K562 (cell line): ENCODE data around the gene SIK3. TPM values are rescaled to one million over a fixed set of nuclear protein-coding genes. Genes with fewer than 3 reads are reported as not detected.

Experiments
- ATAC-seq: fragments of 200-7000 bp; cut with Tn5 transposase; 3 replicates; pipeline ENCODE4 v1.9.1; 2020; ENCODE audit warnings: moderate library complexity
- BruUV-seq: library from RNA; stranded (reverse); fragments of 400-500 nt; replicated peaks from 2 replicates; lab custom pipeline; 2021; lab: Mats Ljungman, UMichigan
- CTCF ChIA-PET: fragments of 300-600 bp; formaldehyde crosslinking; extraction: SDS; loops from one replicate; lab custom pipeline; 2021; ENCODE audit warnings: low intra/inter-chr PET ratio; lab: Yijun Ruan, JAX
- POLR2A ChIA-PET: fragments of 300-600, 350-650 bp; sonication (Branson Sonifier 250); formaldehyde crosslinking; extraction: SDS; loops from one replicate; lab custom pipeline; 2021; ENCODE audit warnings: antibody characterized with exemption, inconsistent platforms; lab: Yijun Ruan, JAX
- DNase-seq, 4 experiments: peaks; one replicate each; pipeline versions ENCODE4 v3.0.0 to v3.0.0-alpha.2; 2011 to 2018; ENCODE audit warnings: low spot score in 3 of 4, mixed read lengths in 3 of 4; ENCODE audit errors: extremely low read depth in 1 of 4
- FAIRE-seq: peaks from 2 replicates; lab custom pipeline; 2011; peaks lifted over from hg19 to GRCh38; lab: Jason Lieb, UNC
- H2AFZ ChIP-seq: 2 replicates; pipeline ENCODE4 v1.6.0; 2011; ENCODE audit warnings: low read depth, low read length, control low read depth, inconsistent platforms
- H3K27ac ChIP-seq: fragments of 200-600 bp; 3 replicates; pipeline ENCODE4 v1.8.0; 2011; ENCODE audit warnings: low read depth, mild to moderate bottlenecking, control low read depth, inconsistent platforms, low read length, moderate library complexity, mixed read lengths; ENCODE audit errors: extremely low read depth
- H3K27me3 ChIP-seq, 2 experiments: fragments of 300-600 bp in 1 of 2; 2 replicates in 1 of 2; 3 replicates in 1 of 2; pipeline versions ENCODE4 v1.6.0 to v1.8.0; 2011; ENCODE audit warnings: inconsistent platforms in 2 of 2, low read length in 2 of 2, mild to moderate bottlenecking in 1 of 2, mixed read lengths in 1 of 2, moderate library complexity in 1 of 2; ENCODE audit not compliant: control insufficient read depth in 2 of 2, insufficient read depth in 2 of 2
- H3K36me3 ChIP-seq: fragments of 300-600 bp; 3 replicates; pipeline ENCODE4 v1.8.0; 2011; ENCODE audit warnings: mild to moderate bottlenecking, low read length, inconsistent platforms; ENCODE audit not compliant: control insufficient read depth, insufficient read depth
- H3K4me1 ChIP-seq, 2 experiments: fragments of 200-600 bp in 1 of 2; replicated peaks in 1 of 2; 2 replicates in 1 of 2; 3 replicates in 1 of 2; pipeline versions ENCODE4 v1.5.1 to v1.8.0; 2011; ENCODE audit warnings: inconsistent platforms in 2 of 2, low read length in 2 of 2, mild to moderate bottlenecking in 1 of 2, mixed read lengths in 1 of 2, moderate library complexity in 1 of 2; ENCODE audit not compliant: control insufficient read depth in 2 of 2, insufficient read depth in 2 of 2
- H3K4me2 ChIP-seq: 2 replicates; pipeline ENCODE4 v1.6.1; 2011; ENCODE audit warnings: low read length, control low read depth, inconsistent platforms, mixed read lengths; ENCODE audit not compliant: insufficient read depth
- H3K4me3 ChIP-seq: fragments of 200-600 bp; sonication (generic), shearing (Covaris generic); 2 replicates; pipeline ENCODE4 v1.5.1; 2016; ENCODE audit warnings: control low read depth, inconsistent platforms
- H3K79me2 ChIP-seq: fragments of 200-600 bp; 3 replicates; pipeline ENCODE4 v1.8.0; 2011; ENCODE audit warnings: low read length, inconsistent platforms; ENCODE audit not compliant: control insufficient read depth, insufficient read depth
- H3K9ac ChIP-seq, 2 experiments: 2 replicates each; pipeline versions ENCODE4 v1.6.0 to v1.6.1; 2011; ENCODE audit warnings: low read depth in 2 of 2, low read length in 2 of 2, control low read depth in 1 of 2, inconsistent platforms in 1 of 2, mild to moderate bottlenecking in 1 of 2, mixed read lengths in 1 of 2; ENCODE audit not compliant: insufficient read depth in 1 of 2
- H3K9me1 ChIP-seq: one replicate; pipeline ENCODE4 v1.6.0; 2011; ENCODE audit warnings: inconsistent platforms, mild to moderate bottlenecking, low read length, moderate library complexity; ENCODE audit not compliant: control insufficient read depth, insufficient read depth
- H3K9me3 ChIP-seq: replicated peaks from 2 replicates; pipeline ENCODE4 v1.5.1; 2011; ENCODE audit warnings: low read depth, low read length, inconsistent platforms; ENCODE audit not compliant: control insufficient read depth, insufficient read depth
- H4K20me1 ChIP-seq: replicated peaks from 2 replicates; pipeline ENCODE4 v1.6.1; 2011; ENCODE audit warnings: low read length, inconsistent platforms, mixed read lengths; ENCODE audit not compliant: control insufficient read depth, insufficient read depth
- EWSR1 ChIP-seq: fragments of 450-650 bp; IDR thresholded peaks from 2 replicates; pipeline ENCODE4 v1.6.1; 2018; ENCODE audit warnings: borderline replicate concordance, mild to moderate bottlenecking, low read depth, moderate library complexity; ENCODE audit not compliant: partially characterized antibody
- HMG20B ChIP-seq: fragments of 250-450 bp; sonication (Bioruptor Pico); IDR thresholded peaks from 2 replicates; pipeline ENCODE4 v1.5.0; 2021; ENCODE audit warnings: mild to moderate bottlenecking
- NCOR1 ChIP-seq: fragments of 450-650 bp; IDR thresholded peaks from 2 replicates; pipeline ENCODE4 v1.6.1; 2016; ENCODE audit warnings: mild to moderate bottlenecking, moderate library complexity
- NFRKB ChIP-seq: fragments of 450-650 bp; IDR thresholded peaks from 2 replicates; pipeline ENCODE4 v1.6.1; 2016; ENCODE audit warnings: low read depth
- NR4A1 ChIP-seq, 2 experiments: fragments of 250-450 bp in 1 of 2; fragments of 450-650 bp in 1 of 2; sonication (Bioruptor Pico) in 1 of 2; IDR thresholded peaks; 2 replicates each; pipeline versions ENCODE4 v1.4.0 to v1.6.1; 2016 to 2020; ENCODE audit warnings: mild to moderate bottlenecking in 2 of 2, missing compliant biosample characterization in 1 of 2, missing genetic modification characterization in 1 of 2, moderate library complexity in 1 of 2
- U2AF2 ChIP-seq: fragments of 200-400 bp; formaldehyde crosslinking; optimal IDR thresholded peaks from 2 replicates; pipeline ENCODE3; 2017; ENCODE audit warnings: low read depth, mild to moderate bottlenecking, low read length
- ZBTB40 ChIP-seq, 2 experiments: fragments of 450-650 bp in 1 of 2; sonication (generic) in 1 of 2; formaldehyde crosslinking in 1 of 2; IDR thresholded peaks; 2 replicates each; pipeline versions ENCODE4 v1.7.1 to v1.9.0; 2016 to 2022; ENCODE audit warnings: inconsistent platforms in 1 of 2, mild to moderate bottlenecking in 1 of 2, missing genetic modification reagents in 1 of 2
- ZNF431 ChIP-seq: sonication (generic); formaldehyde crosslinking; IDR thresholded peaks from 2 replicates; pipeline ENCODE4 v1.8.0; 2022; ENCODE audit warnings: mild to moderate bottlenecking, missing genetic modification reagents
- ZNF668 ChIP-seq: fragments of 250-450 bp; sonication (Bioruptor Pico); IDR thresholded peaks from 2 replicates; pipeline ENCODE4 v1.8.0; 2022; ENCODE audit warnings: mild to moderate bottlenecking, inconsistent platforms
- ZNF785 ChIP-seq: fragments of 250-450 bp; sonication (Bioruptor Pico); IDR thresholded peaks from 2 replicates; pipeline ENCODE4 v1.4.0; 2020; ENCODE audit warnings: mild to moderate bottlenecking
- WGBS: fragments of 100-300 bp; shearing (Covaris generic); methylation state at CpG from one replicate; pipeline ENCODE4 v1.1.6; 2016; ENCODE audit warnings: low coverage, mixed read lengths; ENCODE audit not compliant: insufficient coverage; ENCODE audit errors: missing lambda C conversion rate; 5-methylcytosine and 5-hydroxymethylcytosine counted together
- in situ Hi-C: fragments of 300-500 bp; cut with MboI; formaldehyde crosslinking; loops from 4 replicates; pipeline ENCODE4 v1.15.0; 2018; ENCODE audit warnings: inconsistent platforms, mixed read lengths
- intact Hi-C: fragments of 100-400 bp; cut with micrococcal nuclease; formaldehyde crosslinking; loops from 2 replicates; pipeline ENCODE4 v1.14.2; 2022
- polyA plus RNA-seq, 8 experiments: library from polyadenylated mRNA; depleted of rRNA in 4 of 8; stranded (reverse) in 5 of 8; unstranded in 3 of 8; fragments of >200 nt; fragmentation: Nextera tagmentation in 2 of 8; fragmentation: Illumina TruSeq in 1 of 8; extraction: Ambion mirVana in 2 of 8; extraction: Trizol in 1 of 8; gene quantifications; 2 replicates each; pipeline versions ENCODE4 v1.2.1 to v1.2.3, GENCODE V29; 2011 to 2014; ENCODE audit warnings: inconsistent platforms in 1 of 8, missing spikeins in 1 of 8
- total RNA-seq, 7 experiments: library from RNA; depleted of rRNA in 6 of 7; stranded (reverse); fragments of >200 nt in 6 of 7; fragmentation: Illumina TruSeq in 2 of 7; extraction: Trizol in 2 of 7; gene quantifications; 2 replicates each; pipeline versions ENCODE4 v1.2.1 to v1.2.3, GENCODE V29; 2011 to 2021; ENCODE audit warnings: low replicate concordance in 1 of 7

The SIK3 gene
- total and polyA plus RNA-seq, 9 of the 15 experiments (the other 6 are each of a cell fraction or from before 2014, with no cell fraction given) = 1.6 to 21.6 (median 8.0) TPM

- no TSS peak for BruUV-seq
- CTCF ChIA-PET = no interaction called here
- intact Hi-C loops = no loop called here
- Histone ChIP-seq H3K9ac (no peak overlapping the region), H3K36me3 (no peaks in the 10 kb centered on the region), H3K79me2 (no peaks in the 10 kb centered on the region), H3K27ac (no peak overlapping the region), H3K4me3 (no peak overlapping the region), H3K9me3 (no peaks in the 10 kb centered on the region), H2AFZ (no peak overlapping the region), H3K4me1 (peaks cover 8 to 29% of the 10 kb centered on the region in 2 experiments; a peak in 4 of 5 replicates), H3K9me1 (no peaks in the 10 kb centered on the region), H3K27me3 (peaks cover 0 to 4% of the 10 kb centered on the region in 2 experiments; a peak in 2 of 5 replicates), H4K20me1 (no peaks in the 10 kb centered on the region), H3K4me2 (no peak overlapping the region)
- ATAC-seq (no peak), FAIRE-seq (no peak), DNase-seq (no peak)
- in situ Hi-C loops = no loop called here
- WGBS = 36% methylated on average over 5 of the region's 6 CpGs
- POLR2A ChIA-PET = no interaction called here
- no peak for TF ChIP-seq U2AF2
- no peak for TF ChIP-seq ZBTB40 (IDR thresholded peaks at IDR 0.05)
- TF ChIP-seq ZBTB40 (CRISPR knock-in tag; IDR thresholded peaks at IDR 0.05) = no peak
- TF ChIP-seq ZNF431 (CRISPR knock-in tag) = no peak
- TF ChIP-seq NFRKB = no peak
- TF ChIP-seq ZNF668 = no peak
- TF ChIP-seq ZNF785 (CRISPR knock-in tag) = no peak
- TF ChIP-seq EWSR1 = no peak
- TF ChIP-seq NR4A1 (CRISPR knock-in tag; IDR thresholded peaks at IDR 0.05) = no peak
- TF ChIP-seq NR4A1 (tag; IDR thresholded peaks at IDR 0.05) = no peak
- TF ChIP-seq NCOR1 = no peak
- TF ChIP-seq HMG20B (CRISPR knock-in tag) = no peak
These were observed 270.8 kb downstream of the SIK3 start for GRCh38 chr11:116827461-116827860.
